Pulmonary artery endothelial cell (primary cell): ENCODE measurements around the gene ESYT1. TPM values are rescaled to one million over a fixed set of nuclear protein-coding genes. Genes with fewer than 3 reads are reported as not detected.

Experiments used
- DNase-seq: peaks from one replicate; pipeline ENCODE4 v3.0.0-alpha.2; 2011; ENCODE audit warnings: low read depth, low spot score
- total RNA-seq: library from RNA; depleted of rRNA; stranded (reverse); fragments of >200 nt; gene quantifications from 2 replicates; pipeline ENCODE4 v1.2.3, GENCODE V29; 2014

ESYT1 gene
- total RNA-seq, 1 donor from 2014 or later, result 313 TPM

DNA sequence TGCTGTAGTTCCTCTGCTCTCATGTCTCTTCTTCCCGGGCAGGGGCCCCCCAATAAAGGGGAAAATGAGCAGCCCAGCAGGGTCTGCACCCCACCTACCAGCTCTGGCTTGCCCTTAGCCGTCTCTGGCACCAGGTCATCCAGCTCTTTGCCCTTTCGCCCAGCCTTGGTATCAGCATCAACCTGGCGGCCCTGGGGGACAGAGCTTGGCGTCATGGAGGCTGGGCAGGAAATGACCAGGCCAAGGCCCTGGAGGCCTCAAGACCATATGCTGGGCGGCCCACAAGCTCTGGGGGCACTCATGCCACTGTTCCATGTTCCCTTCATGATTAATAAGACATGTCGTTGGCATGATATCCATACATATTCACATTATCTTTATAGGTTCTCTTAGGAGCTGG lies 44.8 kb downstream of the ESYT1 start:
- DNase-seq, result no peak

DNA sequence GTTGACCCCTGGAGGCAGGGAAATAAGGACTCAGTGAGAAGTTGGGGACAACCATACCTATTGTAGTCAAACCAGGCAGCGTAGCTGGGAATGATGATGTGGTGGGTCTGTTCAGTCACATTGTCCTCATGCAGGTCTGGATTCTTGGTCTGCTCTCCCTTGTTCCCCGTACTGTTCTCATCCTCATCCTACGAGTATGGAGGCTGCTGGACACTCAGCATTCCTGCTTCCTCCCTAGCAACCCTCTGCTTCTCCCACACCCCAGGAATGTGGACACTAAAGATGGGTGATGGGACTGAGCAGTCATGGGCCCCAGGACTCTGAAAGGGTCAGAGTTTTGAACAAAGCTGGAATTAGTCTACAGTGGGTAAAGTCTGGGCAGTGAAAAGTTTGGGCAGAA lies 50.3 kb downstream of the ESYT1 start:
- no peak for DNase-seq

DNA sequence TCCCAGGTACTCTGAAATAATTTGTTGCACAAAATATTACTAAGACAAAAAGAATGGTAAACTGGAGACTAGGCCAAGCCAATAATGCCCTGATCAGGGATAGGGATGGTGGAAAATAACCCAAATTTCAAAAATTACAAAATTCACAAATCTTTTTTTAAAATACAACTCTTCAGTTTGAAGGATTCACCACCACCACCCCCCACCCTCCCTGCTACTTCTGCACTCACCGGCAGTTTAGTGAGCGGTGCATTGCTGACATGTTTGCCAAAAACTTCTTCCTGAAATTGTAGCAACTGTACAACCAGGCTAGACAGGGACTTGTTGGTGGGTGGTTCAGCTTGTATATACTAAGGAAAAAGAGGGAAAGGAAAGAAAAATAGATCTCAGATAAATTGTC lies 58.9 kb downstream of the ESYT1 start:
- DNase-seq, result no peak

DNA sequence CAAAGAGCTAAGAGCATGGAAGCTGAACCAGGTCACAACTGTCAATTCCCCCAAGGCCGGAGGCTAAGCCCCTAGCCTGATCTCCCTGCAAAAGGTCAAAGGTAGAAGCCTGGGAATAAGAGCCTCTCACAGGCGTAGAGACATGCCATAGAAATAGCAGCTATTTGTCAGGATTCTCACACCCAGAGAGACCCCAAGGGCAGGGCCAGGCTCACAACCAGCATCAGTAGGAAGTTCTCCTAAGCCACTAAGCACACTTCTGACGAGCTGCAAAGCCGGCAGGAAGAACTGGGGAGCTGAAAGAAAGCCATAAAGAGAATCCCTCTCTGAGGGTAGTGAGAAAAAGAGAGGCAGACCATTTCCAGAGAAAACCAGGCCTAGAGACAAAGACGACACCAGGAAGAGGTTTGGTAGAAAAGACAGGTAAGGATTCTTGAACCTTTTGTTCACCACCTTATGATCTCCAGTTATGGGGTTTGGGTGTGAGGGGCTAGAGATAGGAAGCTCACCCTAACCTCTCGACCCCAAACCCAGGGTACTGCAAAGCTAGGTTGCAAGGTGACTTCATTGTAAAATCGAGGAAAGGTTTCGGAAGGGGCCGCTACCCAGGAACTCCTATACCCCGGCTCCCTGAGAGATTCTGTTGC lies 60.2 kb downstream of the ESYT1 start:
- DNase-seq, result no peak

DNA sequence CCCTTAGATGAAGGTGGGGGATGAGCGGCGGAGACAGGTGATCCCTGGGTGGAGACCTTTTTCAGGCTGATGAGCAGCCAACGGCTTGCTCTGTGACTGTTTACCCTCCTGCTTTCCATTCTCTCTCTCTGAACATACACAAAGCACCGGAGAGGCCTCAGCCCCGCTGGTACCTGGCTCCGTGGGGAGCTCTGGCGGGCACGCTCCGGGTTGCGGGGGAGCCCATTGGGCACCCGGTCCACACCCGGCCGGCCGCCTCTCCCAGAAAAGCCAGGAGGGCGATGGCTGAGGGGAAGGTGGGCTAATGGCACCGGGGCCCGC lies 60.7 kb downstream of the ESYT1 start:
- DNase-seq, result no peak

DNA sequence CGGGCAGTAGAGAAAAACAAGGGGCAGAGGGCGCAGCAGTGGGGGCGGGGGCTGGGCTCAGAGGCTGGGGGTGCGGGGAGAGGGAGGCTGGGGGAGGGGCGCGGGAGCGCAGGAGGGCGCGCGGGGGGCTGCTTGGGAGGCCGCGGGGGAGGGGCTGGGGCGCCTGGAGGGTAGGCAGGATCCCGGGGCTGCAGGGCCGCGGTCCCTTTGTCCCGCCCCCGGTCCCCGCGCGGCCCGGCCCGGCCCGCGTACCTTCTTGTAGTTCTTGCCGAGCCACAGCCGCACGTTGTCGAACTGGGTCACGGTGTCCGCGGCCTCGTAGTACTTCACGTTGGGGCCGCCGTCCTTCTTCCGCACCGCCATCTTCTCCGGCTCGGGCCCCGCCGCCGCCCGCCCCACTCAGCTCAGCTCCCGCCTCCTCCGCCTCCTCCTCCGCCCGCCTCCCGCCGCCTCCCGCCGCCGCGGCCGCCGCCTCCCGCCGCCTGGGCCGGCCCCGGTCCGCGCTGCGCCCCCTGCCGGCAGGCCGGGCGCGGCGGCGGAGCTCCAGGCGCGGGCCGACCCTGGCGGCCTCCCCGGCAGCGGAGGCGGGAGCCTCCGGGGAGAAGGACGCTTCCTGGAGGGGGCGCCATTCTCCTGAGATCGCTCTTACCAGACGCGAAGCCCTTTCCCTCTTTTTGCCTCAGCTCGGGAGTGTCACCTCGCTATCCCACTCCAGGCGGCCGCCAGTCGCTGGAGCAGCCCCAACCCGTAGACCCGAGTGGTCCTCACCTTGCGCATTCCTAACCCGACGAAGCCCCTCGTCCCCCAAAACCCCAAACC lies 61.2 kb downstream of the ESYT1 start, which contains the start of gene SMARCC2:
Gene SMARCC2, minus strand, starts transcription at position 385 of the 819 bp plus-strand sequence. Its CDS starts 22 bp downstream, at position 363.
- peak; percentile 60 for DNase-seq

DNA sequence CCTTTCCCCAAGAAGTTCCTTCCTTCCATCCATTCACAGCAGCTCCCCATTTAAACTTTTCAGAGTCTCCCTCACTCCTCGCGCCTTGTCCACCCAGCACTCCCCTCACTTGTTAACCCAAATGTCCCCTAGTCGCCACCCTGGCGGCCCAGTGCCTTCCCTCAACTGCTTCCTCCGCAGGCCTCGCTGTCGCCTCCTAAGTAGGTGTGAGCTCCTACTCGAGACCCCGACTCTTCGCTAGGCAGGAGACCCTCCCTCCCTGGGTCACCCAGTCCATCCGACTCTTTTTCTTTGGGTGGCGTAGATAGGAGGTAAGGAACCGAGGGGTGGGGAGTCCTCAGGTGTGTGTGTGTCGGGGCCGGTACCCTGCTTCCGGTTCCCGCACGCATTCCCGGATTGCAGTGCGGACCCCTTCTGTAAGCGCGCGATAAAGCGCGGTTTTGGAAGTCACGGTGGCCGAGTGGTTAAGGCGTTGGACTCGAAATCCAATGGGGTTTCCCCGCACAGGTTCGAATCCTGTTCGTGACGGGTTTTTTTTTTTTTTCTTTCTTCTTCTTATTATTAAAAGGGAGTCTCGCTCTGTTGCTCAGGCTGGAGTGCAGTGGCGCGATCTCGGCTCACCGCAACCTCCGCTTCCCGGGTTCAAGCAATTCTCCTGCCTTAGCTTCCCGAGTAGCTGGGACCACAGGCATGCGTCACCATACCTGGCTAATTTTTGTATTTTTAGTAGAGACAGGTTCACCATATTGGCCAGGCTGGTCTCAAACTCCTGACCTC lies 62.0 kb downstream of the ESYT1 start:
- peak; percentile 43 for DNase-seq

DNA sequence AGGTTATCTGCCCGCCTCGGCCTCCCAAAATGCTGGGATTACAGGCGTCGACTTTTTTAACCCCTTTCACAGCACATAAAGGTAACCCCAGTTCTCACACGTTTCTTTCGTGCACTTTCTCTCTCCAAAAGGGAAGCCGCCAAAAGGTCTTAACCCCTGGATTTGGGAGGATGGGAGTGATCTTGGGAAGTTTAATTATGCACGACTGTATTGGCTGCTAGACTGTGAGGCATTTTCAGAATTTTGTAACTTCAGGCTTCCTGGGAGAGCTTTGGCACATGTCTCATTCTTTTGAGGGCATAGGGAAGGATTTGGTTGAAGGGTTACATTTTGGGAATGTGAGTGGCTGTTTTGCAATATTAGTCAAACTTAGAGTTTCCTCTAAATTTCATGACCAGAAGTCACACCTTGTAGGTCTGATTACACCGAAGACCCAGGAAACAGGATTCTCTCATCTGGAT lies 62.7 kb downstream of the ESYT1 start:
- no peak for DNase-seq

DNA sequence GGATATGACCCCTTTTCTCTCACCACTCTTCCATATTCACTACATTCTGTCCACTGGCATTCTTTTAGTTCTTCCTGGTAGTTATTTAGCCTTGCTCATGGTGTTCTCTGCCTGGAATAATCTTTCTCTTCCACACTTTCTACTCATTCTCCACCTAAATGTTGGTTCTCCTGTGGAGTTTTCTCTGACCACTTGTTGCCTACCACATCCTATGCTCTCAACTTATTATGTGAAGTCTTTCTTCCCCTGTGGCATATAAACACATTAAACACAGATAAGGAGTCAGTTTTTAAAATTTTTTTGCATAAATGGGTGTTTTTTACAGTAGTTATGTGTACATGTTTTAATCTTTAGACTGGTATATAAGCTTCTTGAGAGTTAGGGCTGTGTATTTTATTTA lies 64.5 kb downstream of the ESYT1 start:
- no peak for DNase-seq

DNA sequence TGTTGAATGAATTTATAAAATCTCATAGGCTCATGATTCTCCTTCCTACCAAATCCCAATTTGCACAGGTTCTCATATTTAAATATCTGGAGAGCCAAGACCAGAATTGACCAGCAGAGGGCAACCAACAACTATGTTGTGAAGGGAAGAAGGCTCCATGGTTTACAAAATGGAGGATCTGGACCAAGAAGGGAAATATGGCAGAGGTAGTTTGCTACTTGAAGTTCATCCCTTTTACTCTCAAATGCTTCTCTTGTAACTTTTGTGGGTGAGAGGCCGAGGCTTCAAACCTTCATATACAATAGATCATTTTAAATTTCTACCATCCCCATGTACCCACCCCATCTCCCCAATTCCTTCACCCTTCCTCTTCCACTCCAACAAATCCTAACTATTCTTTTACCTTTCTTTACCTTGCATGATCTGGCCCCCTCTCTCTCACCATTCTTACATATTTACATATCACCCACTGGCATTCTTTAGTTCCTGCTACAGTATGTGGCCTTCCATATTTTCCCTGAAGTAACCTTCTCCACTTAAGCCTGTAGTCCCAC lies 65.0 kb downstream of the ESYT1 start:
- DNase-seq, result peak; percentile 66

Other genes with a start within 250 kb of the ESYT1 start
- gene PYM1, start 200.4 kb upstream of the ESYT1 start, total RNA-seq, result 25.1 and 32.0 TPM in 2 replicates
- gene DGKA, start 197.1 kb upstream of the ESYT1 start, total RNA-seq, result 32.3 and 36.0 TPM in 2 replicates
- gene PMEL, start 162.2 kb upstream of the ESYT1 start, total RNA-seq, result 0.33 and 0.42 TPM in 2 replicates
- gene CDK2, start 161.4 kb upstream of the ESYT1 start, total RNA-seq, result 29.5 and 55.0 TPM in 2 replicates
- 35.2 and 45.7 TPM in 2 replicates for gene RAB5B, start 154.2 kb upstream of the ESYT1 start, total RNA-seq
- gene SUOX, start 131.0 kb upstream of the ESYT1 start, total RNA-seq, result 13.8 and 23.2 TPM in 2 replicates
- gene IKZF4, start 107.2 kb upstream of the ESYT1 start, total RNA-seq, result 0.46 and 0.86 TPM in 2 replicates
- 94.9 and 101 TPM in 2 replicates for gene RPS26, start 86.3 kb upstream of the ESYT1 start, total RNA-seq
- gene ERBB3, start 48.1 kb upstream of the ESYT1 start, total RNA-seq, result 0.07 and 0.11 TPM in 2 replicates
- gene PA2G4, start 23.7 kb upstream of the ESYT1 start, total RNA-seq, result 240 and 266 TPM in 2 replicates
- 2,515 and 3,966 TPM in 2 replicates for gene RPL41, start 11.6 kb upstream of the ESYT1 start, total RNA-seq
- gene ZC3H10, start 10.0 kb upstream of the ESYT1 start, total RNA-seq, result 5.5 and 7.0 TPM in 2 replicates
- 60.6 and 81.1 TPM in 2 replicates for gene MYL6B, start 24.3 kb downstream of the ESYT1 start, total RNA-seq
- gene MYL6, start 30.1 kb downstream of the ESYT1 start, total RNA-seq, result 2,535 and 2,553 TPM in 2 replicates
- gene SMARCC2, start 61.2 kb downstream of the ESYT1 start, total RNA-seq, result 53.2 and 70.9 TPM in 2 replicates
- gene RNF41, start 93.7 kb downstream of the ESYT1 start, total RNA-seq, result 189 and 215 TPM in 2 replicates
- 37.1 and 44.1 TPM in 2 replicates for gene NABP2, start 96.1 kb downstream of the ESYT1 start, total RNA-seq
- not detected in 2 replicates for gene SLC39A5, start 101.8 kb downstream of the ESYT1 start, total RNA-seq
- 13.1 and 21.4 TPM in 2 replicates for gene ANKRD52, start 130.1 kb downstream of the ESYT1 start, total RNA-seq
- 4.9 and 7.3 TPM in 2 replicates for gene COQ10A, start 138.7 kb downstream of the ESYT1 start, total RNA-seq
- gene CS, start 172.1 kb downstream of the ESYT1 start, total RNA-seq, result 151 TPM in 2 replicates
- gene CNPY2, start 187.7 kb downstream of the ESYT1 start, total RNA-seq, result 73.1 and 82.8 TPM in 2 replicates
- gene PAN2, start 205.7 kb downstream of the ESYT1 start, total RNA-seq, result 10.6 and 15.3 TPM in 2 replicates
- 0.13 TPM in 1 of 2 replicates, not detected in the other for gene IL23A, start 210.6 kb downstream of the ESYT1 start, total RNA-seq
- 54.6 and 87.9 TPM in 2 replicates for gene STAT2, start 231.8 kb downstream of the ESYT1 start, total RNA-seq
- not detected in 2 replicates for gene APOF, start 234.6 kb downstream of the ESYT1 start, total RNA-seq